Fibroblast of the conjunctiva (primary cell): Measurements from ENCODE around the gene CTBP2.

Source experiments
- DNase-seq: peaks from one replicate; pipeline ENCODE4 v3.0.0-alpha.2; 2010; ENCODE audit warnings: low read depth

Gene CTBP2

DNA sequence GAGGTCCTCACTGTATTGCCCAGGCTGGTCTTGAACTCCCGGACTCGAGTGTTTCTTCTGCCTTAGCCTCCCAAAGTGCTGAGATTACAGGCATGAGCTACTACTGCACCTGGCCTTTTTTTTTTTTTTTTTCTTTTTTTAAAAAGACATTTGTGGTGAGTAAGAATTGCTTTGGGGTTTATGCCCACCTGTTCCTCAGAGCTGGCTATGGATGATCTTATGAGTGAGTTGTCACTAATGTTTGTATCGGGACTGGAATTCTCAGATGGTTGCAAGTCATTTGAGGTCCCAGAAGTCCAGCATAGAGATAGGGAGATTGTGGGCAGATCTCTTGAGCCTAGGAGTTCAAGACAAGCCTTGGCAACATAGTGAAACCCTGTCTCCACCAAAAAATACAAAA lies 183.2 kb downstream of the CTBP2 start:
- no peak for DNase-seq

DNA sequence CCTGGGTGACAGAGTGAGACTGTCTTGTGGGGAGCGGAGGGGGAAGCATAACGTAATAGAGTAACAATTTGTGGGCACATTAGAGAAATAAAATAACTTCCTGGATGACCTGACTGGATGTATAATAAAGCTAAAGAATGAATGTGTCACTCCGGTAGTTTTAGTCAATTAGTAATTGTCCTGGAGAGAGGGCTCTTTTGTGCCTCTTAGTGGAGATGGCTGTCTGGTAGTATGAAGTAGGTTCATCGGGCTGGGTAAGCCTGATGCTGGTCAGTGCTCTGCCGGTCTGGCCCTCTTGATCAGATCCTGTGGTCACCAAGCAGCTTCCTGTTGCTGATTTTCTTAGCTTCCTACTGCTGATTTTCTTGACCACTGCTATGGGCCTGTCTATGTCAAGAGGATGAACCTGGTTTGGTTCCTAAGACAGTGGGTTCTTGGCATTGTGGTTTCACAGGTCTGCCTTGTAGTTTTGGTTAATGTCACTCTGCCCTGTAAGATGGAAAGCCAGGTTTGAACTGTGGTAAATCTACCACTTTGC lies 184.3 kb downstream of the CTBP2 start:
- no peak for DNase-seq

GRCh38 chr10:124974131-124974530 lies 186.2 kb downstream of the CTBP2 start:
- no peak for DNase-seq

- DNase-seq, result no peak
Measured at GRCh38 chr10:124972637-124973036, 187.7 kb downstream of the CTBP2 start.

DNA sequence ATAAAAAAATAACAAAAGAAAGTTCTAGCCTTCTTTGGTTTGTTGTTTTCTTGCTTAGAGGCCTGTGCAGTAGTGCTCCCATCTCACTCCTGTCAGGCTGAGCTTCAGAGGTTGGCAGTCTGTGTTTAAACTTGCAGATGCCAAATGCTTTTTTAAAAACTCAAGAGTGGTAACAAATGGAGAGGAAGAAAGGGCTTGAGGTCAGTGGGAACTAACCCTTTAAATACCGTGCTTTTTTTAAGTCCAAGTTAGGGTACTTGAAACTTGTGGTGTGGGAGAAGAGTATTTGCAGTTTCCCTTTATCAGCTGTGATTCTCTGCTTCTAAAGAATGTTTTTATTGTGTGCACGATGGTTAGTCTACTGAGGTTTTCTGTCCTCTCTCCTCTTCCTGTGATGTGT lies 189.1 kb downstream of the CTBP2 start:
- no peak for DNase-seq

- no peak for DNase-seq
Measured at GRCh38 chr10:124967255-124967654, 193.1 kb downstream of the CTBP2 start.

DNA sequence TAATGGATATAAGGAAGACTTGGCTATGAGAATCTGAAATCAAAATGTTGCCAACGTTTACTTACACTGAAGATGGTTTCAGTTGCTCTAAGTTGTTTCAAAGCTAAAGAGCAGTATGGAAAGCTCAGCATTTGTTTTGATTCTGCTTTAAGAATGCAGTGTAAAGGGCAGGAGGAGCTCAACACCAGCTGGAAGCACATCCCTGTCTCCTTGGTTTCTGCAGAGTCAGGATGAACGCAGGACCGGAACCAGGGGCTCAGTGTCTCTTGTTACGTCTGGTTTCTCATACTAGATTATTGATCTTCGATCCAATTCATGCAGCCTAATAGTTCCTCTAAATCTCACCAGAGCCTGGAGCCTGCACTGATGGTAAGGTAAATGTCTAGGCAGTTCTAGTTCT lies 194.4 kb downstream of the CTBP2 start:
- DNase-seq, result no peak

DNA sequence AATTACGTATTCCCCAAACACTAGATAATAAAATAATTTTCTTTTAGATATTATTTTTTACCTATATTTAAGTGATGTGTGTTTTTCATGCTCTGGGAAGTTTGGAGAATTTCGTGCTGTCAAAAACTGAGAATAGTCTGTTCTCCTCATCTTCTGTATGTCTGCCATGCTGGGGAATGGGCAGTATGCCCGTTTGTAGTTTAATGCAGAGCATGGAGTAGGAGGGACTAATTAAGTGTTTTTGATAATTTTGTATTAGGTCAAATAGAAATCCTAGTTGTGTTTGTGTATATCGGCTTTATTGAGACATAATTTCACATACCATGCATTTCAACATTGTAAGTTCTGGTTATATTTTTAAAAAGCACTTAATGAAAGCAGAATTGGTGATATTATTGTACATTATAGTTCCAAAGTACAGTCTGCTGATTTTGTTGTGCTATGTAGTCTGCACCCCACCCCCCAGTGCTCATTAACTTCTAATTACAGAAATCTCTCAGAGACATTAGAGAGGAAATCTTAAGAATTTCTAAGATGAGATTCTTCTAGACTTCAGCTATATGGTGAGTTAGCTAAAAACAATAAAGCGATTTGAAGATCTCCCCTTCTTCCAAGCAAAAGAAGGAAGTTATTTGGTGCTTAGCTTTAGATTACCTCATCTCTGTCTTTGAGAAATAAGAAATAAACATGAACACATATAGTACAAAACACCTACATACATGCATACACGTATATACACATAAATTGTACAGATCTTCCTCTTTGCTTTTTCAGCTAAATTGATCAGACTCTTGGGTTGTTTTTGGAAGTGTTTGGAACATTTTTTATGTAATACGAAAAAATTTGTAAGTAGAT lies 196.3 kb downstream of the CTBP2 start:
- no peak for DNase-seq

- no peak for DNase-seq
Measured at GRCh38 chr10:124962421-124962820, 197.9 kb downstream of the CTBP2 start.

DNA sequence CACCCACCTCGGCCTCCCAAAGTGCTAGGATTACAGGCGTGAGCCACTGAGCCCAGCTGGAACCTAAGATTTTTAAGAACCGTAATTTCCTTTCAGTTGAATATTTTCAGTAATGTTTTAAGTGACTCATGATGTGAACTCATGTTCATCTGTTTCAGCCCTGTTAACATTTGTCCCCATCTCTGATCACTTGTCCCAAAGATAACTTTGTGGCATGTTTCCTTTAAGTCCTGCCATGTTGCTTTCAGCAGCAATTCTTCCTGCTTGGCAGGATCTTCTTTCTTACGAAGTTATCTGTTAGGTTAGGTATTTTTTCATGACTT lies 199.2 kb downstream of the CTBP2 start:
- no peak for DNase-seq

DNA sequence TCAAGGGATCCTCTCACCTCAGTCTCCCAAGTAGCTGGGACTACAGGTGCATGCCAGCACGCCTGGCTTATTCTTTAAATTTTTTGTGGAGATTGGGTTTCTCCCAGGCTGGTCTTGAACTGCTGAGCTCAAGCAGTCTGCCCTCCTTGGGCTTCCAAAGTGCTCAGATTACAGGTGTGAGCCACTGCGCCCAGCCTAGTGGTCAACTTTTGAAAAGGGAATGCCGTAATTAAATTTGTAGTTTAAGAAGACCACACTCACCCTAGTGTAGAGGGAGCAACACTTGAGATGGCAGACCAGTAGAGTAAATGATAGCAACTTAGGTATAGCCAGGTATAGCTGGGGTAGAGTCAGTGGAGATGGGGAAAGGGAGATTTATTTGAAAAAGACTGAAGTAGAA lies 200.8 kb downstream of the CTBP2 start:
- DNase-seq, result no peak

- DNase-seq, result no peak
Measured at GRCh38 chr10:124957404-124957947, 202.9 kb downstream of the CTBP2 start.

DNA sequence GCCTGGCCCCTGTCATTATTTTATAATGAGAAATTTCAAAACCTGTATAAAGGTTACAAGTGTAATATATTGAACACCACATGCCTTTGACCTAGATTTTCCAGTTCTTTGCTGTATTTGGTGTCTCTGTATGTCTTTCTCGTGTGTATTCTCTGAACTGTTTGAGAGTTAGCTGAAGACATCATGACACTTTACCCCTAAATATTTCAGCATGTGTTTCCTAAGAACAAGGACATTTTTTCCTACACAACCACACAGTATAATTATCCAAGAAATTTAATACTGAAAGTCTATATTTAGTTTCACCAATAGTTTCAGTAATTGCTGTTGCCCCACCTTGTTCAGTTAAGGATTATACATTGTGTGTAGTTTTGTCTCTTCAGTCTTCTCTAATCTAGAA lies 203.6 kb downstream of the CTBP2 start:
- no peak for DNase-seq

DNA sequence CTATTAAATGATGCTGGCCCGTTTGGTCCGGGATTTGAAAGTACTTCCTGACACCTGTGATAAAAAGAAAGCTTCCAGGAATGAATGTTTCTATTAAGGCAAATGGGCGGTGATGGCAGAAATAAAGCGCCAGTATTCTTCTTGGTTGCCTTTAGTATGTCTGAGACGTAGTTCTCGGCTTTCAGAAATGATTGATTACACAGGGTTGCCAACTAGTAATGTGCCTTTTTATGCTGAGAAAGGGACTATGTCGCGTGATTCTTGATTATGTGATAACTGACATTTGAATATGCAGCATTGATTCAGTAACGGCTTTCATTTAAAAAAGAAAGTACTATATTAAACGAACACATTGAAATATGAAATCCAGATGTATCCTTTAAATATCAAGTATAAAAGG lies 204.5 kb downstream of the CTBP2 start:
- no peak for DNase-seq

DNA sequence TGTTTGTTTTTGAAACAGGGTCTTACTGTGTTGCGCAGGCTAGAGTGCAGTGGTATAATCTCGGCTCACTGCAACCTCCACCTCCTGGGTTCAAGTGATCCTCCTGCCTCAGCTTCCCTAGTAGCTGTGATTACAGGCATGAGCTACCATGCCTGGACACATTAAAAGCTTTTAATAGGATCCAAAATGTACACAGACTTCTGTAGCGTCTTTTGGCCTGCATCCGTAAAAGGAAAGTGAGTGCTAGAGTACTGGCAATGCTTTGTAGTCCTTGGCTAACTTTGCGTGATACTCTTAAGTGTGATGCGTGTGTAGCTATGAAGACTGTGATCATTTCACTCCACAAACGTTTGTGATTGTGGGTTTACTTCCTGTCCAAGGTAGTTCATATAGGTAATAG lies 205.1 kb downstream of the CTBP2 start:
- no peak for DNase-seq

DNA sequence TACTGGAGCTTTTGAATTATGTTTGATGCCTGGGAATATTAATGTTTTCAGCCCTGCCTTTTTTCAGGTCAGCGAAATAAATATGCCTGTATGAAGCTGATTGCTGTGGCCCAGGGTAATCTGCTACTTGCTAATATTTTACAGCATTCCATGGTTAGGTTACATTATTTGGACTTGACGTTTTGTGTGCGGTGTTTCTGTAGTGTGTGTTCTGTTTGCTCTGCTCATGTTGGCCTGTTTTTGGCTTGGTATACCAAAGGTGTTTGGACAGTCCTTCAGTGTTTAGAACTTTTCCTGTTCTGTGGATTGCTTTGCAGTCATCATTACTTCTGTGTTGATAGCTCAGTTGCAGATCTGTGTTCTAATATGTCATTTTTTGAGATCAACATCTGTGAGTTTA lies 206.9 kb downstream of the CTBP2 start:
- DNase-seq, result no peak

- no peak for DNase-seq
Measured at GRCh38 chr10:124952123-124952522, 208.2 kb downstream of the CTBP2 start.

DNA sequence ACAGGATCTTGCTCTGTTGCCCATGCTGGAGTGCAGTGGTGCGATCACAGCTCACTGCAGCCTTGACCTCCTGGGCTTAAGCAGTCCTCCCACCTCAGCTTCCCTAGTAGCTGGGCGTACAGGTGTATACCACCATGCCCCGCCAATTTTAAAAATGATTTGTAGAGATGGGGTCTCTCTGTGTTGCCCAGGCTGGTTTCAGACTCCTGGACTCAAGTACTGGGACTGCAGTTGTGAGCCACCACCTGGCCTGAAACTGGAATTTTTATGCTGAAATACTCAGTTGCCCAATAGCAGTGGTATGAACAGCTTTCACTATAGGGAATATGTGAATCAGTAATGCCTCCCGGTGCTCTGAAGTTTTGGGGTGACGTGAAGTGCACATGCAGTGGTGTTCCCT lies 210.8 kb downstream of the CTBP2 start:
- DNase-seq, result no peak

DNA sequence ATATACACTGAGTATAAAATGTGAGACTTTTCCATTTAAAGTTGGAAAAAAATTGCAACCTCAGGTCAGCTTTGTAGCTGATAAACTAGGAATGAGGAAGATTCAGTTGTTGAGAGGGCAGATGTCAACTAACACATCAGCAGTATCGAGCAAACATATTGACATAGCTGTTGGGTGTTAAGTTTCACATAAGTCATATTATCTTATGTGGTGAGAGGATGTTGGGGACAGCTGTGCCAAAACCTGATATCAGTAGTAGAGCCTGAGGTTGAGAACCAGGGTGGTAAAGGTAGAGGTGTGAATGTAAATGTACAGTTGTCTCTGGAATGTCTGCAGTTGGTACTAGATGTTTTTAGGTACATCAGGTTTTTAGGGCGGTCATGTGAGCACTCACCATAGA lies 213.4 kb downstream of the CTBP2 start:
- DNase-seq, result no peak

DNA sequence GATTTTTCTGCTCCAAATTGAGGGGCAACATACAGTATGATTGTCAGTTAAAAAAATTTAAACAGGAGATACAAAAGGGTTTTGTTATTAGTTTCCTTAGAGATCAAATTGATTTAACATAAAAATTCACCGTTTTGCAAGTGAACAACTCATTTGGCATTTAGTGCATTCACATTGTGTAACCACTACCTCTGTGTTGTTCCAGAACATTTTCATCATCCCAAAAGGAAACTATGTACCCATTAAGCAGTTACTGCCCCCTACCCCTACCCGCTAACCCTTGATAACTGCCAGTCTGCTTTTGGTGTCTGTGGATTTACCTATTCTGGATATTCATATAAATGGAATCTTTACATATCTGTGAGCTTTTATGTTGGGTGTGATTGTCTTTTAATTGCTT lies 215.4 kb downstream of the CTBP2 start:
- DNase-seq, result peak; percentile 48

DNA sequence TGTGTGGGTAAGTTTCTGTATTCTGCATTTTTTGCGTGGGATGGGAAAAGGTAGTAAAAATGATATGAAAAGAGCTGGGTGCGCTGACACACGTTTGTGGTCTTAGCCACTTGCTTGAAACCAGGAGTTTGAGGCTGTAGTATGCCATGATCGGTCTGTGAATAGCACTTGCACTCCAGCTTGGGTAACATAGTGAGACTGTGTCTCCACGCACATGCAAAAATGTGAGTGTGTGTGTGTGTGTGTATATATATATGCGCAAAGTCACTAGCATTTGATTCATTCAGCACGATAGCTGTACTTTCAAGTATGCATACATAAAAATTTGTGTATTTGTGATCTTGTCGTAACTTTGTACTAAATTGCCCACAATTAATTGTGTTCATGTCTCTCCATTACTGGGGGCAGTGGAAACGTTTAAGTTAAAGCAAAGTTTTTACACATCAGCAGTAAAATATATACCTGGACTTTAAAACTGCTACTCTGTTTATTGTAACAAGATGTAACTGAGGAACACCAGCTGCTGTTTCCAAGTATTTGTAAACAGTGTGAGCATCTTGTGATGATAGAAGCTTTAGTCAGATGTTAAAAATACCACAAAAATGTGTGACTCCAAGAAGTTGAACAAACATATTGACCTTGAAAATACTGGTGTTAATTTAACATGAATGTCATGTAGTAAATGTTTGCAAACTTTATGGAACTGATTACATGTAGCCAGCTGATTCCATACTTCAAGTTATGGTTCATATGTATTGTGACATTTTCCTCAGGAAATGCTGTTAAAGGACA lies 216.9 kb downstream of the CTBP2 start:
- DNase-seq, result peak; percentile 68

DNA sequence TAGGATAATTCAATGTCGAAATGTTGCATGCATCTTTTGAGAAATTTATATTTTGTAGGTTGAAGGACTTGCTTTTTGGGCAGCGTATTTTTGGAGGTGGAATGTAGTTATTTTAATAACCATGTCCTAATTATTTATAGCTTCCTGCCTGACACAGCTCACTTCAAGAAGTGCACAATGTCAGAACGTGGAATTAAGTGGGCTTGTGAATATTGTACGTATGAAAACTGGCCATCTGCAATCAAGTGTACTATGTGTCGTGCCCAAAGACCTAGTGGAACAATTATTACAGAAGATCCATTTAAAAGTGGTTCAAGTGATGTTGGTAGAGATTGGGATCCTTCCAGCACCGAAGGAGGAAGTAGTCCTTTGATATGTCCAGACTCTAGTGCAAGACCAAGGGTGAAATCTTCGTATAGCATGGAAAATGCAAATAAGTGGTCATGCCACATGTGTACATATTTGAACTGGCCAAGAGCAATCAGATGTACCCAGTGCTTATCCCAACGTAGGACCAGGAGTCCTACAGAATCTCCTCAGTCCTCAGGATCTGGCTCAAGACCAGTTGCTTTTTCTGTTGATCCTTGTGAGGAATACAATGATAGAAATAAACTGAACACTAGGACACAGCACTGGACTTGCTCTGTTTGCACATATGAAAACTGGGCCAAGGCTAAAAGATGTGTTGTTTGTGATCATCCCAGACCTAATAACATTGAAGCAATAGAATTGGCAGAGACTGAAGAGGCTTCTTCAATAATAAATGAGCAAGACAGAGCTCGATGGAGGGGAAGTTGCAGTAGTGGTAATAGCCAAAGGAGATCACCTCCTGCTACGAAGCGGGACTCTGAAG lies 217.8 kb downstream of the CTBP2 start:
- no peak for DNase-seq
